Erythroblast (primary cell): ENCODE results near the gene NRGN.

Source experiments
- GATA1 ChIP-seq: IDR thresholded peaks from 2 replicates; pipeline ENCODE4 v1.6.1; 2011; ENCODE audit warnings: low read depth, mild to moderate bottlenecking, control low read depth, low read length, moderate library complexity
- POLR2A ChIP-seq: IDR thresholded peaks from 2 replicates; pipeline ENCODE4 v1.6.1; 2011; ENCODE audit warnings: mild to moderate bottlenecking, low read length

- TF ChIP-seq POLR2A (no peak), GATA1 (no peak)
These were observed 56.6 kb downstream of the NRGN start for GRCh38 chr11:124796312-124796711.
